Gastrocnemius medialis (tissue), 4 donors: ENCODE measurements around the gene SPTSSB. TPM values are rescaled to one million over a fixed set of nuclear protein-coding genes. Genes with fewer than 3 reads are reported as not detected.

Experiments used
- ATAC-seq, 2 donors: fragments of 150-250 bp; one replicate each; pipeline ENCODE4 v1.9.1; 2016
- DNase-seq, 2 donors: peaks; one replicate each; pipeline ENCODE4 v3.0.0-alpha.2; 2019
- H3K27ac ChIP-seq, 4 donors: fragments of 200-600 bp; sonication (generic); 1 replicate in 1 of 4; 2 replicates in 3 of 4; pipeline ENCODE4 v1.5.1; 2016 to 2018; ENCODE audit warnings: mild to moderate bottlenecking in 2 of 4, moderate library complexity in 1 of 4
- H3K27me3 ChIP-seq, 3 donors: fragments of 200-600 bp; sonication (generic) in 2 of 3; 1 replicate in 1 of 3; 2 replicates in 2 of 3; pipeline versions ENCODE4 v1.5.1 to v1.6.0; 2016 to 2019; ENCODE audit warnings: mild to moderate bottlenecking in 1 of 3, moderate library complexity in 1 of 3
- H3K36me3 ChIP-seq, 2 donors: fragments of 200-600 bp; sonication (generic) in 1 of 2; one replicate each; pipeline ENCODE4 v1.5.1; 2017 to 2018
- H3K4me1 ChIP-seq, 2 donors: fragments of 200-600 bp; sonication (generic) in 1 of 2; one replicate each; pipeline ENCODE4 v1.5.1; 2016 to 2017; ENCODE audit warnings: mild to moderate bottlenecking in 2 of 2
- H3K4me3 ChIP-seq, 4 donors: fragments of 200-600 bp; sonication (generic) in 3 of 4; 1 replicate in 1 of 4; 2 replicates in 3 of 4; pipeline ENCODE4 v1.5.1; 2016 to 2019; ENCODE audit warnings: mild to moderate bottlenecking in 2 of 4
- H3K9me3 ChIP-seq, 3 donors: fragments of 200-600 bp; sonication (generic) in 2 of 3; 1 replicate in 1 of 3; 2 replicates in 2 of 3; pipeline ENCODE4 v1.5.1; 2016 to 2019
- CTCF ChIP-seq, 5 experiments: fragments of 450-650 bp in 3 of 5; fragments of 200-600 bp in 2 of 5; sonication (generic) in 2 of 5; IDR thresholded peaks in 4 of 5; conservative IDR thresholded peaks in 1 of 5; 1 replicate in 4 of 5; 2 replicates in 1 of 5; pipeline ENCODE4 v1.5.1; 2016 to 2019; ENCODE audit warnings: antibody characterized with exemption in 5 of 5, mild to moderate bottlenecking in 3 of 5, moderate library complexity in 3 of 5
- POLR2A ChIP-seq, 2 donors: fragments of 450-650 bp; IDR thresholded peaks; one replicate each; pipeline ENCODE4 v1.6.1; 2017; ENCODE audit warnings: antibody characterized with exemption in 2 of 2, mild to moderate bottlenecking in 2 of 2, moderate library complexity in 2 of 2
- in situ Hi-C, 4 donors: fragments of 200-750 bp; cut with MboI; loops; one replicate each; pipeline versions ENCODE4 v1.15.0 to v1.8.0; 2017; ENCODE audit warnings: low sequenced_read_pairs in 4 of 4
- intact Hi-C: fragments of 100-400 bp; cut with DNase I; formaldehyde crosslinking; loops from one replicate; pipeline ENCODE4 v1.15.1; 2023; ENCODE audit warnings: low total_unique reads
- total RNA-seq, 4 donors: library from RNA; depleted of rRNA; stranded (reverse); fragments of >200 nt; gene quantifications; one replicate each; pipeline versions ENCODE4 v1.1.0 to v1.2.3, GENCODE V29; 2016

Gene SPTSSB
- total RNA-seq, 4 donors from 2014 or later = not detected

GRCh38 chr3:161395115-161396012, 24.0 kb upstream of the SPTSSB start:
- intact Hi-C loops = no loop called here
- TF ChIP-seq CTCF (IDR thresholded peaks at IDR 0.05 in 4 of 5, conservative IDR thresholded peaks at IDR 0.05 in 1 of 5) = no peak
- no peak for TF ChIP-seq POLR2A (IDR thresholded peaks at IDR 0.05)
- in situ Hi-C loops = no loop called here
- Histone ChIP-seq H3K36me3 (no peaks in the 10 kb centered on the region), H3K4me3 (no peak overlapping the region), H3K9me3 (no peaks in the 10 kb centered on the region), H3K27ac (no peak overlapping the region), H3K4me1 (no peaks in the 10 kb centered on the region), H3K27me3 (no peaks in the 10 kb centered on the region)
- DNase-seq (no peak), ATAC-seq (no peak)

GRCh38 chr3:161393803-161394202, 22.5 kb upstream of the SPTSSB start:
- TF ChIP-seq POLR2A (IDR thresholded peaks at IDR 0.05) (no peak), CTCF (IDR thresholded peaks at IDR 0.05 in 4 of 5, conservative IDR thresholded peaks at IDR 0.05 in 1 of 5) (no peak)
- DNase-seq (no peak), ATAC-seq (no peak)
- Histone ChIP-seq H3K9me3 (no peaks in the 10 kb centered on the region), H3K27me3 (no peaks in the 10 kb centered on the region), H3K27ac (no peak overlapping the region), H3K4me3 (no peak overlapping the region), H3K36me3 (no peaks in the 10 kb centered on the region), H3K4me1 (no peaks in the 10 kb centered on the region)
- in situ Hi-C loops = no loop called here
- intact Hi-C loops = no loop called here

GRCh38 chr3:161393310-161393709, 22.0 kb upstream of the SPTSSB start:
- no peak for DNase-seq
- no peaks in the 10 kb centered on the region for H3K27me3 ChIP-seq
- intact Hi-C loops = no loop called here
- TF ChIP-seq CTCF (IDR thresholded peaks at IDR 0.05 in 4 of 5, conservative IDR thresholded peaks at IDR 0.05 in 1 of 5) (no peak), POLR2A (IDR thresholded peaks at IDR 0.05) (no peak)
- ATAC-seq = no peak
- no peak overlapping the region for H3K27ac ChIP-seq
- no peak overlapping the region for H3K4me3 ChIP-seq
- in situ Hi-C loops = no loop called here
- no peaks in the 10 kb centered on the region for H3K9me3 ChIP-seq
- H3K4me1 ChIP-seq = no peaks in the 10 kb centered on the region
- H3K36me3 ChIP-seq = no peaks in the 10 kb centered on the region

- Histone ChIP-seq H3K4me1 (no peaks in the 10 kb centered on the region), H3K27me3 (no peaks in the 10 kb centered on the region), H3K9me3 (no peaks in the 10 kb centered on the region), H3K27ac (no peak overlapping the region), H3K4me3 (no peak overlapping the region), H3K36me3 (no peaks in the 10 kb centered on the region)
- DNase-seq (no peak), ATAC-seq (no peak)
- in situ Hi-C loops = no loop called here
- TF ChIP-seq POLR2A (IDR thresholded peaks at IDR 0.05) = no peak
- TF ChIP-seq CTCF (IDR thresholded peaks at IDR 0.05 in 4 of 5, conservative IDR thresholded peaks at IDR 0.05 in 1 of 5) = no peak
- intact Hi-C loops = no loop called here
Measured at GRCh38 chr3:161392853-161393252, 21.5 kb upstream of the SPTSSB start.
